Muscle layer of duodenum (tissue), 2 donors: ENCODE results near the gene AMHR2.
"Not testable (repeated sequence)": the region's sequence is repeated elsewhere in the genome, so short reads cannot be mapped to it uniquely, and the experiment has no call there.

Experiments used
- H3K27ac ChIP-seq: one replicate; pipeline ENCODE4 v1.7.0; 2013; ENCODE audit warnings: mild to moderate bottlenecking, low read length
- H3K27me3 ChIP-seq: one replicate; pipeline ENCODE4 v1.7.0; 2013; ENCODE audit warnings: low read depth, mild to moderate bottlenecking, control low read depth, low read length
- H3K36me3 ChIP-seq, 2 donors: one replicate each; pipeline ENCODE4 v1.7.0; 2013; ENCODE audit warnings: low read length in 2 of 2, control low read depth in 1 of 2, mild to moderate bottlenecking in 1 of 2; ENCODE audit not compliant: insufficient read depth in 2 of 2, control insufficient read depth in 1 of 2
- H3K4me1 ChIP-seq, 2 donors: one replicate each; pipeline ENCODE4 v1.7.0; 2013; ENCODE audit warnings: low read length in 2 of 2, mild to moderate bottlenecking in 2 of 2, control low read depth in 1 of 2, moderate library complexity in 1 of 2; ENCODE audit not compliant: insufficient read depth in 2 of 2, control insufficient read depth in 1 of 2
- H3K4me3 ChIP-seq, 2 donors: one replicate each; pipeline ENCODE4 v1.7.0; 2013; ENCODE audit warnings: low read length in 2 of 2, low read depth in 1 of 2, mild to moderate bottlenecking in 1 of 2
- H3K9me3 ChIP-seq, 2 donors: one replicate each; pipeline ENCODE4 v1.7.0; 2013; ENCODE audit warnings: low read length in 2 of 2, control low read depth in 1 of 2, mild to moderate bottlenecking in 1 of 2; ENCODE audit not compliant: control insufficient read depth in 1 of 2
- donor health status: healthy.

The AMHR2 gene

GRCh38 chr12:53439582-53439981 is 15.9 kb downstream of the AMHR2 start:
- H3K36me3 ChIP-seq, H3K27me3 ChIP-seq, H3K9me3 ChIP-seq, H3K27ac ChIP-seq, H3K4me3 ChIP-seq: not testable (repeated sequence)
- H3K4me1 ChIP-seq: peaks cover 0 to 12% of the 10 kb centered on the region in 2 donors

GRCh38 chr12:53441040-53441833 is 17.6 kb downstream of the AMHR2 start, which contains the start of gene PRR13:
Gene PRR13 (plus strand): TSS chr12:53441734. CDS start chr12:53442715, 981 bp downstream.
- Histone ChIP-seq H3K4me3 (peak within 1 kb of the TSS; percentile 79 to 91), H3K36me3 (peaks cover 11 to 17% of the 10 kb centered on the region in 2 donors), H3K27me3 (no peaks in the 10 kb centered on the region)

DNA sequence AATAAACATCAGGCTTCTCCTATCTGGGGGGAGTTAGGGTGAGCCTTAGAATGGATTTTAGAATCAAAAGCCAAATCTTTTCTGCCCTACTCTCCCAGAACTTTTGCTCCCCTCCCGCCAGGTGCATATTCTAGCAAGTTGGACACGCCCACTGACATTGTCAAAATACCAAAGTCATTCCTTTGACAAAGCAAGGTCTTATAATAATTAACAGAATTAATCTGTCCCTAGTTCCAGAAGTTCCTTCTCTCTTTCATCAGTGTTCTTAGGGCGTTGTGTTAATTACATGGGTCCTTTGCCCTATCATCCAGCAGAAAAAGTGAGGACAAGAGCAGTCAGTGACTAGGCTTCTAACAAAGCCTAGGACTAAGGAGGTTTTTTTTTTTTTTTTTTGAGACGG is 20.3 kb downstream of the AMHR2 start:
- no peak overlapping the region for H3K4me3 ChIP-seq
- H3K9me3 ChIP-seq: no peaks in the 10 kb centered on the region
- no peak overlapping the region for H3K27ac ChIP-seq
- H3K27me3 ChIP-seq: no peaks in the 10 kb centered on the region
- H3K4me1 ChIP-seq: peaks cover 0 to 14% of the 10 kb centered on the region in 2 donors
- peaks cover 14 to 31% of the 10 kb centered on the region in 2 donors for H3K36me3 ChIP-seq

More at GRCh38 chr12:53441040-53441833, 17.6 kb downstream of the AMHR2 start, which contains the start of gene PRR13:
- H3K4me1 ChIP-seq: peaks cover 0 to 14% of the 10 kb centered on the region in 2 donors
- H3K27ac ChIP-seq: peak within 1 kb of the TSS; percentile 93
- no peaks in the 10 kb centered on the region for H3K9me3 ChIP-seq

- Histone ChIP-seq H3K4me1 (peaks cover 0 to 14% of the 10 kb centered on the region in 2 donors), H3K36me3 (peaks cover 14 to 31% of the 10 kb centered on the region in 2 donors)
- not testable (repeated sequence) for H3K27ac ChIP-seq, H3K27me3 ChIP-seq, H3K4me3 ChIP-seq, H3K9me3 ChIP-seq
These were observed 21.1 kb downstream of the AMHR2 start for GRCh38 chr12:53444593-53445325.

GRCh38 chr12:53450936-53451335 is 27.3 kb downstream of the AMHR2 start:
- Histone ChIP-seq H3K27me3 (no peaks in the 10 kb centered on the region), H3K4me3 (no peak overlapping the region), H3K36me3 (peaks cover 24 to 33% of the 10 kb centered on the region in 2 donors), H3K9me3 (no peaks in the 10 kb centered on the region), H3K27ac (no peak overlapping the region), H3K4me1 (peaks cover 13 to 19% of the 10 kb centered on the region in 2 donors)

DNA sequence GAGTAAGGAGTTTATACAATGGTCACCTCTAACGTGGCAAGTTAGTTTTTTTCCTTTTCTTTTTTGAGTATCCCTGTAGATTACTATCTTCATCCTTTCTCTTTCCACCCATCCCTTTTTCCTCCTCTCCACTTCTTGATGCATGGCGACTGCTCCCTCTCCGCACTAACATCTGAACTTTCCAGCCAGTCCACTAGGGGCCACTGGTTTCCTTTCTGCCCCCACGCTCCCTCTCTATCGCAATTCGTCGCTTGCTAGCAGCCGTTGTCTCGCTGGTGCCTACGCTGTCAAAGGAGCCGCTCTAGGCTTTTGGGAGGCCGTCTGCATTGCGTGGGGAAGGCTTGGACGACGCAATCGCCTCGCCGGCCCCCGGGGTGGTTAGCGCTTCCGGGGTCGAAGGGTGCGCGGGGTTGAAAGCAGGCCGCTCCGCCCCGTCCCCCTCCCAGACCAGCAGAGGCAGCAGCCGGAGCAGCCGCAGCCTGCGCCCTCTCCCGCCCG is 28.1 kb downstream of the AMHR2 start, which contains the start of gene PCBP2:
TSS of gene PCBP2 (plus strand) at position 442 of the 498 bp plus-strand sequence. CDS start 2,699 bp downstream, outside the sequence.
- Histone ChIP-seq H3K9me3 (no peaks in the 10 kb centered on the region), H3K4me3 (peak within 1 kb of the TSS; percentile 82 to 95), H3K36me3 (peaks cover 26 to 35% of the 10 kb centered on the region in 2 donors), H3K4me1 (peaks cover 13 to 19% of the 10 kb centered on the region in 2 donors), H3K27me3 (no peaks in the 10 kb centered on the region), H3K27ac (peak within 1 kb of the TSS; percentile 85)

- Histone ChIP-seq H3K4me3 (peak overlapping the region; percentile 82 to 95), H3K4me1 (peaks cover 13 to 19% of the 10 kb centered on the region in 2 donors), H3K27me3 (no peaks in the 10 kb centered on the region), H3K9me3 (no peaks in the 10 kb centered on the region), H3K36me3 (peaks cover 31 to 42% of the 10 kb centered on the region in 2 donors), H3K27ac (peak overlapping the region; percentile 85)
These were observed 28.8 kb downstream of the AMHR2 start for GRCh38 chr12:53452159-53453077.

DNA sequence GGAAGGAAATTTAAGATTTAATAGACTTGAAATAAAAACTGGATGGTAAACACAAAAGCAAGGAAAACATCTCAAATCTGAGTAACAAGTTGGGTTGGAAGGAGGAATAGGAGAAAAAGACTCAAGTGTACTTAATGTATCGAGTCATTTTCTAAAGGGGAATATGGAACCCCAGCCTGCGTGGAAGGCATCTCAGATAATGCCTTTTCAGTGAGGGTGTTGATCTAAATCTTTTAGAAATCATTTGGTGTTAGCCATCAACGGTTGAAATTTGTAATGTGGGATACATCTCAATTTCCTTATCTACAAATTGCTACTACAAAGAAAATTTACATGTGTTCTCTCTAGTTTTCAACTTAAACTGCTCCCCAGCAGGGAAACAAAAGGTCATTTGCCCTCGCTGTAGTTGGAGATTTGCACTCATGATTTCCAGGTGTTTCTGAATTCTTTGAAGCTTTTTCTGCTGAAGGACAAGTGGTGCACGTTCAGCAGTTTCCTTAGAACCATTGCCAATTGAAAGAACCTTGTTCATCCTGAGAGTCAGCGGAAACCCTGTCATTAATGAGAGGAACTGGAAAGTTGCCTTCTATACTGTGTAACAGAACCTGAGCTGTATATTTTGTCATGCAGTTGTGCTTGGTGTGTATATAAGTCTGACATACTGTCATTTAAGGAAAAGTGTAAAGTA is 30.4 kb downstream of the AMHR2 start:
- H3K4me1 ChIP-seq: peaks cover 13 to 20% of the 10 kb centered on the region in 2 donors
- no peaks in the 10 kb centered on the region for H3K27me3 ChIP-seq
- H3K4me3 ChIP-seq: peak overlapping the region; percentile 82 to 95
- H3K9me3 ChIP-seq: no peaks in the 10 kb centered on the region
- H3K36me3 ChIP-seq: peaks cover 39 to 50% of the 10 kb centered on the region in 2 donors
- peak overlapping the region; percentile 78 for H3K27ac ChIP-seq

GRCh38 chr12:53454707-53455106 is 31.1 kb downstream of the AMHR2 start:
- H3K27me3 ChIP-seq: no peaks in the 10 kb centered on the region
- H3K9me3 ChIP-seq: no peaks in the 10 kb centered on the region
- peaks cover 44 to 56% of the 10 kb centered on the region in 2 donors for H3K36me3 ChIP-seq
- peaks cover 13 to 25% of the 10 kb centered on the region in 2 donors for H3K4me1 ChIP-seq
- H3K4me3 ChIP-seq: peak overlapping the region in 1 of 2 donors; percentile 95
- H3K27ac ChIP-seq: no peak overlapping the region
